ENCODE results near the gene ADCY10. TPM values are rescaled to one million over a fixed set of nuclear protein-coding genes. Genes with fewer than 3 reads are reported as not detected.

ADCY10 gene
- total RNA-seq, 1 donor from 2014 or later = 0.26 TPM

- Histone ChIP-seq H3K4me3 (ENCODE audit: low read depth, low read length) (no peak overlapping the region), H3K27me3 (ENCODE audit: control insufficient read depth, insufficient read depth, low read length) (no peaks in the 10 kb centered on the region), H3K36me3 (ENCODE audit: control insufficient read depth, insufficient read depth, low read length) (no peaks in the 10 kb centered on the region)
- FAIRE-seq (no peak), DNase-seq (ENCODE audit: low read depth) (no peak)
- TF ChIP-seq CTCF (IDR thresholded peaks at IDR 0.05; ENCODE audit: insufficient read depth, low read length, severe bottlenecking) = no peak
These were observed 10.2 kb upstream of the ADCY10 start for GRCh38 chr1:167924102-167924501.

GRCh38 chr1:167923324-167924056, 9.6 kb upstream of the ADCY10 start:
- H3K36me3 ChIP-seq (ENCODE audit: control insufficient read depth, insufficient read depth, low read length) = no peaks in the 10 kb centered on the region
- no peaks in the 10 kb centered on the region for H3K27me3 ChIP-seq (ENCODE audit: control insufficient read depth, insufficient read depth, low read length)
- no peak overlapping the region for H3K4me3 ChIP-seq (ENCODE audit: low read depth, low read length)
- no peak for TF ChIP-seq CTCF (IDR thresholded peaks at IDR 0.05; ENCODE audit: insufficient read depth, low read length, severe bottlenecking)
- DNase-seq (ENCODE audit: low read depth) (no peak), FAIRE-seq (no peak)

GRCh38 chr1:167922611-167923074, 8.7 kb upstream of the ADCY10 start:
- peak; percentile 65 for DNase-seq (ENCODE audit: low read depth)

GRCh38 chr1:167922023-167922422, 8.1 kb upstream of the ADCY10 start:
- TF ChIP-seq CTCF (IDR thresholded peaks at IDR 0.05; ENCODE audit: insufficient read depth, low read length, severe bottlenecking) = no peak
- Histone ChIP-seq H3K27me3 (ENCODE audit: control insufficient read depth, insufficient read depth, low read length) (no peaks in the 10 kb centered on the region), H3K4me3 (ENCODE audit: low read depth, low read length) (no peak overlapping the region), H3K36me3 (ENCODE audit: control insufficient read depth, insufficient read depth, low read length) (no peaks in the 10 kb centered on the region)
- FAIRE-seq (no peak), DNase-seq (ENCODE audit: low read depth) (no peak)

More at GRCh38 chr1:167922611-167923074, 8.7 kb upstream of the ADCY10 start:
- no peak for FAIRE-seq
- no peak for TF ChIP-seq CTCF (IDR thresholded peaks at IDR 0.05; ENCODE audit: insufficient read depth, low read length, severe bottlenecking)
- Histone ChIP-seq H3K4me3 (ENCODE audit: low read depth, low read length) (no peak overlapping the region), H3K27me3 (ENCODE audit: control insufficient read depth, insufficient read depth, low read length) (no peaks in the 10 kb centered on the region), H3K36me3 (ENCODE audit: control insufficient read depth, insufficient read depth, low read length) (no peaks in the 10 kb centered on the region)

GRCh38 chr1:167916766-167917511, 3.0 kb upstream of the ADCY10 start:
- DNase-seq (ENCODE audit: low read depth) (no peak), FAIRE-seq (no peak)
- H3K27me3 ChIP-seq (ENCODE audit: control insufficient read depth, insufficient read depth, low read length) = no peaks in the 10 kb centered on the region
- H3K4me3 ChIP-seq (ENCODE audit: low read depth, low read length) = no peak overlapping the region
- no peak for TF ChIP-seq CTCF (IDR thresholded peaks at IDR 0.05; ENCODE audit: insufficient read depth, low read length, severe bottlenecking)
- no peaks in the 10 kb centered on the region for H3K36me3 ChIP-seq (ENCODE audit: control insufficient read depth, insufficient read depth, low read length)

Data from bronchial epithelial cell (primary cell).